GM12878 (cell line): ENCODE data around the gene CZIB. TPM values are rescaled to one million over a fixed set of nuclear protein-coding genes. Genes with fewer than 3 reads are reported as not detected.
A peak's percentile ranks its signal among the peaks of the same experiment; 100 is the strongest.

Experiments used
- EGR1 ChIP-seq, 2 experiments: IDR thresholded peaks; 1 replicate in 1 of 2; 2 replicates in 1 of 2; pipeline ENCODE4 v1.6.1; 2011 to 2012; ENCODE audit warnings: low read depth in 2 of 2, low read length in 2 of 2, borderline replicate concordance in 1 of 2, mild to moderate bottlenecking in 1 of 2, moderate library complexity in 1 of 2
- LARP7 ChIP-seq: fragments of 450-650 bp; IDR thresholded peaks from 2 replicates; pipeline ENCODE4 v1.6.1; 2017; ENCODE audit warnings: mild to moderate bottlenecking
- MXI1 ChIP-seq: fragments of 150-350 bp; IDR thresholded peaks from 2 replicates; pipeline ENCODE4 v1.6.1; 2011; ENCODE audit warnings: low read depth, mild to moderate bottlenecking, inconsistent platforms, low read length, improper control_type of control experiment
- NR2C2 ChIP-seq: IDR thresholded peaks from 2 replicates; pipeline ENCODE4 v1.6.1; 2011; ENCODE audit warnings: borderline replicate concordance, low read depth; ENCODE audit not compliant: control insufficient read depth, insufficient read length
- NRF1 ChIP-seq: conservative IDR thresholded peaks from 2 replicates; pipeline ENCODE4 v1.6.1; 2011; ENCODE audit warnings: mild to moderate bottlenecking, low read depth, low read length, improper control_type of control experiment
- POU2F2 ChIP-seq: IDR thresholded peaks from 3 replicates; pipeline ENCODE4 v1.6.1; 2011; ENCODE audit warnings: low read depth, mild to moderate bottlenecking, low read length, borderline replicate concordance
- SUPT20H ChIP-seq: IDR thresholded peaks from 2 replicates; pipeline ENCODE4 v1.6.1; 2011; ENCODE audit warnings: low read depth, mild to moderate bottlenecking, low read length, moderate library complexity, borderline replicate concordance; ENCODE audit not compliant: control insufficient read depth
- TCF7 ChIP-seq: IDR thresholded peaks from 2 replicates; pipeline ENCODE4 v1.6.1; 2014; ENCODE audit warnings: antibody characterized with exemption, borderline replicate concordance
- YY1 ChIP-seq: IDR thresholded peaks from 2 replicates; pipeline ENCODE4 v1.6.1; 2011; ENCODE audit warnings: low read depth, mild to moderate bottlenecking, low read length
- ZBTB4 ChIP-seq: fragments of 450-650 bp; formaldehyde crosslinking; IDR thresholded peaks from 2 replicates; pipeline ENCODE4 v1.4.0; 2022; ENCODE audit warnings: mild to moderate bottlenecking, moderate library complexity
- ZNF24 ChIP-seq: fragments of 450-650 bp; IDR thresholded peaks from 2 replicates; pipeline ENCODE4 v1.6.1; 2017; ENCODE audit warnings: antibody characterized with exemption, mild to moderate bottlenecking
- ZNF274 ChIP-seq: IDR thresholded peaks from one replicate; pipeline ENCODE4 v1.8.0; 2011; ENCODE audit not compliant: insufficient read length, insufficient read depth
- ZZZ3 ChIP-seq: IDR thresholded peaks from 2 replicates; pipeline ENCODE4 v1.6.1; 2011; ENCODE audit warnings: low read depth; ENCODE audit not compliant: control insufficient read depth, insufficient read length
- polyA plus RNA-seq, 11 experiments: library from polyadenylated mRNA; depleted of rRNA in 4 of 11; unstranded in 6 of 11; stranded (reverse) in 5 of 11; fragments of >200 nt; fragmentation: Nextera tagmentation in 4 of 11; fragmentation: Illumina TruSeq in 1 of 11; extraction: Ambion mirVana in 4 of 11; extraction: Trizol in 1 of 11; gene quantifications; 1 replicate in 1 of 11; 2 replicates in 10 of 11; pipeline versions ENCODE4 v1.2.1 to v1.2.3, GENCODE V29; 2011 to 2016; ENCODE audit warnings: inconsistent platforms in 2 of 11, missing spikeins in 2 of 11, low read depth in 1 of 11
- total RNA-seq, 4 experiments: library from RNA; depleted of rRNA in 3 of 4; stranded (reverse); fragments of >200 nt in 3 of 4; fragmentation: Illumina TruSeq in 1 of 4; extraction: Trizol in 1 of 4; gene quantifications; 2 replicates each; pipeline versions ENCODE4 v1.2.1 to v1.2.3, GENCODE V29; 2013 to 2021
- TF ChIP-seq, protein P1 (sequence below): fragments of 450-650 bp; conservative IDR thresholded peaks from 2 replicates; pipeline ENCODE4 v1.6.1; 2017; ENCODE audit warnings: mild to moderate bottlenecking, moderate library complexity
- TF ChIP-seq, protein P2 (sequence below): fragments of 450-650 bp; IDR thresholded peaks from 2 replicates; pipeline ENCODE4 v1.6.1; 2017; ENCODE audit warnings: mild to moderate bottlenecking, low read depth, inconsistent platforms; ENCODE audit not compliant: poor library complexity, severe bottlenecking
- TF ChIP-seq, protein P3 (sequence below): fragments of 450-650 bp; IDR thresholded peaks from 2 replicates; pipeline ENCODE4 v1.6.1; 2017; ENCODE audit warnings: antibody characterized with exemption, mild to moderate bottlenecking, moderate library complexity
- TF ChIP-seq, protein P4 (sequence below): IDR thresholded peaks from 2 replicates; pipeline ENCODE4 v1.6.1; 2012; ENCODE audit warnings: low read depth, low read length, improper control_type of control experiment

Gene CZIB
- total and polyA plus RNA-seq, 10 of the 15 experiments (the other 5 are each of a cell fraction or from before 2014, with no cell fraction given): 36.1 to 68.3 (median 50.4) TPM

- peak; percentile 90 for TF ChIP-seq LARP7
- TF ChIP-seq TCF7: no peak
- TF ChIP-seq, protein P1, sequence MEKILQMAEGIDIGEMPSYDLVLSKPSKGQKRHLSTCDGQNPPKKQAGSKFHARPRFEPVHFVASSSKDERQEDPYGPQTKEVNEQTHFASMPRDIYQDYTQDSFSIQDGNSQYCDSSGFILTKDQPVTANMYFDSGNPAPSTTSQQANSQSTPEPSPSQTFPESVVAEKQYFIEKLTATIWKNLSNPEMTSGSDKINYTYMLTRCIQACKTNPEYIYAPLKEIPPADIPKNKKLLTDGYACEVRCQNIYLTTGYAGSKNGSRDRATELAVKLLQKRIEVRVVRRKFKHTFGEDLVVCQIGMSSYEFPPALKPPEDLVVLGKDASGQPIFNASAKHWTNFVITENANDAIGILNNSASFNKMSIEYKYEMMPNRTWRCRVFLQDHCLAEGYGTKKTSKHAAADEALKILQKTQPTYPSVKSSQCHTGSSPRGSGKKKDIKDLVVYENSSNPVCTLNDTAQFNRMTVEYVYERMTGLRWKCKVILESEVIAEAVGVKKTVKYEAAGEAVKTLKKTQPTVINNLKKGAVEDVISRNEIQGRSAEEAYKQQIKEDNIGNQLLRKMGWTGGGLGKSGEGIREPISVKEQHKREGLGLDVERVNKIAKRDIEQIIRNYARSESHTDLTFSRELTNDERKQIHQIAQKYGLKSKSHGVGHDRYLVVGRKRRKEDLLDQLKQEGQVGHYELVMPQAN: peak; percentile 72
- TF ChIP-seq, protein P2, sequence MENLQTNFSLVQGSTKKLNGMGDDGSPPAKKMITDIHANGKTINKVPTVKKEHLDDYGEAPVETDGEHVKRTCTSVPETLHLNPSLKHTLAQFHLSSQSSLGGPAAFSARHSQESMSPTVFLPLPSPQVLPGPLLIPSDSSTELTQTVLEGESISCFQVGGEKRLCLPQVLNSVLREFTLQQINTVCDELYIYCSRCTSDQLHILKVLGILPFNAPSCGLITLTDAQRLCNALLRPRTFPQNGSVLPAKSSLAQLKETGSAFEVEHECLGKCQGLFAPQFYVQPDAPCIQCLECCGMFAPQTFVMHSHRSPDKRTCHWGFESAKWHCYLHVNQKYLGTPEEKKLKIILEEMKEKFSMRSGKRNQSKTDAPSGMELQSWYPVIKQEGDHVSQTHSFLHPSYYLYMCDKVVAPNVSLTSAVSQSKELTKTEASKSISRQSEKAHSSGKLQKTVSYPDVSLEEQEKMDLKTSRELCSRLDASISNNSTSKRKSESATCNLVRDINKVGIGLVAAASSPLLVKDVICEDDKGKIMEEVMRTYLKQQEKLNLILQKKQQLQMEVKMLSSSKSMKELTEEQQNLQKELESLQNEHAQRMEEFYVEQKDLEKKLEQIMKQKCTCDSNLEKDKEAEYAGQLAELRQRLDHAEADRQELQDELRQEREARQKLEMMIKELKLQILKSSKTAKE: no peak
- TF ChIP-seq EGR1 (IDR thresholded peaks at IDR 0.05; ENCODE audit: borderline replicate concordance in 1 of 2, low read depth in 2 of 2, low read length in 2 of 2): peak; percentile 26 to 92
- TF ChIP-seq NR2C2: no peak
- no peak for TF ChIP-seq ZZZ3
- TF ChIP-seq, protein P3, sequence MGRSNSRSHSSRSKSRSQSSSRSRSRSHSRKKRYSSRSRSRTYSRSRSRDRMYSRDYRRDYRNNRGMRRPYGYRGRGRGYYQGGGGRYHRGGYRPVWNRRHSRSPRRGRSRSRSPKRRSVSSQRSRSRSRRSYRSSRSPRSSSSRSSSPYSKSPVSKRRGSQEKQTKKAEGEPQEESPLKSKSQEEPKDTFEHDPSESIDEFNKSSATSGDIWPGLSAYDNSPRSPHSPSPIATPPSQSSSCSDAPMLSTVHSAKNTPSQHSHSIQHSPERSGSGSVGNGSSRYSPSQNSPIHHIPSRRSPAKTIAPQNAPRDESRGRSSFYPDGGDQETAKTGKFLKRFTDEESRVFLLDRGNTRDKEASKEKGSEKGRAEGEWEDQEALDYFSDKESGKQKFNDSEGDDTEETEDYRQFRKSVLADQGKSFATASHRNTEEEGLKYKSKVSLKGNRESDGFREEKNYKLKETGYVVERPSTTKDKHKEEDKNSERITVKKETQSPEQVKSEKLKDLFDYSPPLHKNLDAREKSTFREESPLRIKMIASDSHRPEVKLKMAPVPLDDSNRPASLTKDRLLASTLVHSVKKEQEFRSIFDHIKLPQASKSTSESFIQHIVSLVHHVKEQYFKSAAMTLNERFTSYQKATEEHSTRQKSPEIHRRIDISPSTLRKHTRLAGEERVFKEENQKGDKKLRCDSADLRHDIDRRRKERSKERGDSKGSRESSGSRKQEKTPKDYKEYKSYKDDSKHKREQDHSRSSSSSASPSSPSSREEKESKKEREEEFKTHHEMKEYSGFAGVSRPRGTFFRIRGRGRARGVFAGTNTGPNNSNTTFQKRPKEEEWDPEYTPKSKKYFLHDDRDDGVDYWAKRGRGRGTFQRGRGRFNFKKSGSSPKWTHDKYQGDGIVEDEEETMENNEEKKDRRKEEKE: no peak
- TF ChIP-seq, protein P4, sequence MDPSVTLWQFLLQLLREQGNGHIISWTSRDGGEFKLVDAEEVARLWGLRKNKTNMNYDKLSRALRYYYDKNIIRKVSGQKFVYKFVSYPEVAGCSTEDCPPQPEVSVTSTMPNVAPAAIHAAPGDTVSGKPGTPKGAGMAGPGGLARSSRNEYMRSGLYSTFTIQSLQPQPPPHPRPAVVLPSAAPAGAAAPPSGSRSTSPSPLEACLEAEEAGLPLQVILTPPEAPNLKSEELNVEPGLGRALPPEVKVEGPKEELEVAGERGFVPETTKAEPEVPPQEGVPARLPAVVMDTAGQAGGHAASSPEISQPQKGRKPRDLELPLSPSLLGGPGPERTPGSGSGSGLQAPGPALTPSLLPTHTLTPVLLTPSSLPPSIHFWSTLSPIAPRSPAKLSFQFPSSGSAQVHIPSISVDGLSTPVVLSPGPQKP: peak; percentile 77; the same call in 1 of the 2 replicates
- TF ChIP-seq SUPT20H: no peak
- peak; percentile 63; the same call in 2 of the 3 replicates for TF ChIP-seq POU2F2
- no peak for TF ChIP-seq MXI1
- no peak for TF ChIP-seq ZBTB4
- TF ChIP-seq YY1: peak; percentile 51; the same call in 1 of the 2 replicates
- TF ChIP-seq ZNF274: no peak
- no peak for TF ChIP-seq ZNF24
- peak; percentile 46 for TF ChIP-seq NRF1
Observed at GRCh38 chr1:53220171-53220961, at the start of gene CZIB (continued).
